Measurements from ENCODE around the gene PTPN9. TPM values are rescaled to one million over a fixed set of nuclear protein-coding genes. Genes with fewer than 3 reads are reported as not detected.
"Not testable (repeated sequence)": the region's sequence is repeated elsewhere in the genome, so short reads cannot be mapped to it uniquely, and the experiment has no call there.

Gene PTPN9
- total RNA-seq, 2 donors from 2014 or later = 39.3 to 39.6 TPM

DNA sequence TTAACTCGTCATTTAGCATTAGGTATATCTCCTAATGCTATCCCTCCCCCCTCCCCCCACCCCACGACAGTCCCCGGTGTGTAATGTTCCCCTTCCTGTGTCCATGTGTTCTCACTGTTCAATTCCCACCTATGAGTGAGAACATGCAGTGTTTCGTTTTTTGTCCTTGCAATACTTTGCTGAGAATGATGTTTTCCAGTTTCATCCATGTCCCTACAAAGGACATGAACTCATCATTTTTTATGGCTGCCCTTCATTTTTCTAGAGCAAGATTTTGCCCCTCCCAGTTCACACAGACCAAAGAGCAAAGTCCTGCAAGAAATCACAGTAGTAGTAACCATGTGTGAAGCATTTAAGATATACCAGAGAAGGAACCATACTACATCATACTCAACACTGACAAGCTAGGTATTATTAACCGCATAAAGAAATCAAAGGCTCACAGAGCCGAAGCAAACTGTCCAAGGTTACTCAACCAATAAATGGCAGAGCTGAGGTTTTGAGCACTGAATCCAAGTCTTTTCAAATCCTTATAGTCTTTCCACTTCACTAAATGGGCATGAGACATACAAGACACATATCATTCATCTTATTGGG, 36.1 kb downstream of the PTPN9 start:
- intact Hi-C loops (cut with DNase I, micrococcal nuclease) = not testable (repeated sequence)
- peak; percentile 98 for ATAC-seq
- DNase-seq = peak in 1 of 2 donors; percentile 10

- DNase-seq = no peak
- intact Hi-C loops (cut with DNase I, micrococcal nuclease) = no loop called here
- ATAC-seq = no peak
Observed at GRCh38 chr15:75542386-75542797, 36.7 kb downstream of the PTPN9 start.

DNA sequence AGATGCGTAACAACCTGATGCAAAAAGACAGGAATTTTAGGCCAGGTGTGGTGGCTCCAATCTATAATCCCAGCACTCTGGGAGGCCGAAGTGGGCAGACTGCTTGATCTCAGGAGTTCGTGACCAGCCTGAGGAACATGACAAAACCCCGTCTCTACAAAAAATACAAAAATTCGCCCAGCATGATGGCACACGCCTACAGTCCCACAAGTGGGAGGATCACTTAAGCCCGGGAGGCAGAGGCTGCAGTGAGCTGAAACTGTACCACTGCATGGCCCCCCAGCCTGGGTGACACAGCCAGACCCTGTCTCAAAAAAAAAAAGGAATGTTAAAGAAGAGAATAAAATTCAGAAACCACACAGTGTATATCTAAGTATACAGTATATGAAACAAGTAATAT, 40.7 kb downstream of the PTPN9 start:
- ATAC-seq = no peak
- intact Hi-C loops (cut with DNase I, micrococcal nuclease) = no loop called here
- DNase-seq = no peak

DNA sequence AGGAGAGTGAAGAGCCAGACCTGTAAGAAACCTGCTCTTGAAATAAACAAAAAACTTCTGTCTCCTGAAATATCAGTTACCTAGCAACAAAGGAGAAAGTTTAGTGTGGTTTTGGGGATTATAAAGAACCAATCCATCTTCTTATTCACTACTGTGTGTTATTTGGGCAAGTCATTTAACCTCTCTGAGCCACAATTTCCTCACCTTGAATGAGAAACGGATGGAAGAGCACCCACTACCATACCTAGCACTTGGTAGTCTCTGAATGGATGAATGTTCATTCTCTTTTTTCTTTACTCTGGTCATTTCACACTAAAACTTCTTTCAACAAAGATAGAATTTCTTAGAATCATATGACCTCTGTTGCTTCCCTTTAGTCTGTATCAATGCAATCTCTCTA, 45.2 kb downstream of the PTPN9 start:
- intact Hi-C loops (cut with DNase I, micrococcal nuclease) = no loop called here
- DNase-seq (no peak), ATAC-seq (no peak)

DNA sequence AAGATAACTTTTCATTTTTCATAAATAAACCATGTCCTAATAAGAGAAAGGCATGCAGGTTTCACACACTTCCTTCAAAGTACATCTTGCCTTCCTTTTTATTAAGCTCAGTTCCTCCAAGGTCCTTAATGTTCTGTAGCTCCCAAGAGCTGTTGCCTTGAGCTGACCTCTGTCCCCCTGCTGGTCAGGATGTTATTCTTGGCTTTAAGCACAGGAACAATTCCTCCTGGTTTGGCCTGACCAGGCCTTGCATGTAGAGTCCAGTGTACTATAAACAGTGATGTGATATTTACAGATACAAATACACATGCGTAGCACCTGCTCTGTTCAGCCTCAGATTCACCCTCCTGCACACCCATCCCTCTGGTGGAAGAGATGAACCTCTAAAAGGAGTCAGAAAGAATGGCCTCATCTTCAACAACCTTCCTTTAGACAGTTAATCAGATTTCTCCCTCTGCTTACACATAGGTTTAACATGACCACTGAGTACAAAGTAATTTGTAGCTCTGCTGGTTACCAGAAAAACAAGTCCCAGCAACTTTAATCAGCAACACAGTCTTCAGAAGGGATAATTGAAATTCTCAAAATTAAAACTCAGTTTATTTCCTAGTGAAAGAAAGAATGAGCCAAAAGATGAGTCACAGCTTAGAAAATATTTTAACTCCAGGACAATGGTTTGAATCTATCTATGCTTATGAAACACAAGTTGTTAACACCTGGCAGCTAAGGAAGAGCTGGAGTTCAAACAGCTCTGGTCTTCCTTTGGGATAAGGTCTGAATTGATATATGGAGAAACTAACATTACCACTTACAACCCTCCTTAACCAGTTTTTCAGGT, 46.5 kb downstream of the PTPN9 start:
- peak; percentile 91 for ATAC-seq
- peak; percentile 40 to 56 for DNase-seq
- intact Hi-C loops (cut with DNase I, micrococcal nuclease) = no loop called here

DNA sequence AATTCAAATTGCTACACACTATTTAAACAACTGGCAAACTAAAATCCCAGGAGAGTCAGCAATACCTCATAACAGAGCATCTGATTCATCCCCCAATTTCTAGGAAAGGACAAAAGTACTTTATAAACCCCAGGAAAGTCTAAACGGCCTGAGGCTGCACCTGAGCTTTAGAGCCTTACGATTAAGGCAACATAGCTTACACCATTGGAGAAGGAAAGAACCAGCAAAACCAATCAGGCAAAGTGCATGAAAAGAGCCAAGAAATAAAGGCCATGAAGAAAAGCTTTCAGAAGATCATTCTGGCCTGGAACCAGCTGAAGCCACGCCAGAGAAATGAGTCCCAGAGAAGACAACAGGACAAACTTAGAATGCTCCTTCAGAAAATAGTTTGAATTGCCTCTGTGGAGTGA, 48.1 kb downstream of the PTPN9 start:
- intact Hi-C loops (cut with DNase I, micrococcal nuclease) = no loop called here
- ATAC-seq (no peak), DNase-seq (peak; percentile 29 to 35)

DNA sequence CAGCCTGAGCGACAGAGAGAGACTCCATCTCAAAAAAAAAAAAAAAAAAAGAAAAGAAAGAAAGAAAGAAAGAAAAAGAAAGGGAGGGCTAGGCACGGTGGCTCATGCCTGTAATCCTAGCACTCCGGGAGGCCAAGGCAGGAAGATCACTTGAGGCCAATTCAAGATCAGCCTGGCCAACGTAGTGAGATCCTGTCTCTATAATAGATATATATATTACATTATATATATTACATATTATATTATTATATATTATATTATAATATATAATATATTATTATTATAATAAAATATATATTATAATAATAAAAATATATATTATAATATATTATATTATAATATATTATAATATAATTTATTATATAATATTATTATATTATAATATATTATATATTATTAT, 48.9 kb downstream of the PTPN9 start:
- DNase-seq (no peak), ATAC-seq (no peak)
- intact Hi-C loops (cut with DNase I, micrococcal nuclease) = no loop called here

DNA sequence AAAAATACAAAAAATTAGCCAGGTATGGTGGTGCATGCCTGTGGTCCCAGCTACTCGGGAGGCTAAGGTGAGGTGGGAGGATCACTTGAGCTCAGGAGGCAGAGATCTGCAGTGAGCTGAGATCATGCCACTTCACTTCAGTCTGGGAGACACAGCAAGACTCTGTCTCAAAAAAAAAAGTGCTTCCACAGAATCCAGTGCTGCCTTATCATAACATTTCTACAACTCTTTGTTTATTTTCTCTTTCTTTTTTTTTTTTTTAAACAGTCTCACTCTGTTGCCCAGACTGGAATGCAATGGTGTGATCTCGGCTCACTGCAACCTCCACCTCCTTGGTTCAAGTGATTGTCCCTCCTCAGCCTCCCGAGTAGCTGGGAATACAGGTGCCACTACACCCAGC, 53.4 kb downstream of the PTPN9 start:
- intact Hi-C loops (cut with DNase I, micrococcal nuclease); DNase-seq; ATAC-seq: not testable (repeated sequence)

- no peak for ATAC-seq
- no peak for DNase-seq
- intact Hi-C loops (cut with DNase I, micrococcal nuclease) = no loop called here
Observed at GRCh38 chr15:75523011-75523410, 56.1 kb downstream of the PTPN9 start.

DNA sequence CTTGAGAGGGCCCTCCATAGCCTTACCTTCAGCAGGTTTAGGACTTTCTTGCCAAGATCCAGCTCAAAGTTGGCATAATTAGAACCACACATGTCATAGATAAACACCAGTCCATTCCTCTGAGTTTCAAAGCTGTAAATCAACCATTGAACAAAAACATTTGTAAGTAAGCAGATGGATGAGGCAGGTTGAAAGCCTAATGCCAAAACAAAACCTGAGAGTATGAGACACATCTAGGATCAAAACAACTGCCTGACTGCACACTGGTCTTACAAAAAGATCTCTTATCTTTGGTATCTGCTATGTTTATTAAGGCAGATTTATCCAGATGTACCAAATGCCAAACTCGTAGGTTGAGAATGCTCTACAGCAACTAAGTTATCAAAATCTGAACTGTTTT, 61.9 kb downstream of the PTPN9 start:
- intact Hi-C loops (cut with DNase I, micrococcal nuclease) = no loop called here
- DNase-seq (no peak), ATAC-seq (no peak)

- DNase-seq (no peak), ATAC-seq (peak; percentile 44)
- intact Hi-C loops (cut with DNase I, micrococcal nuclease) = no loop called here
Observed at GRCh38 chr15:75508840-75509532, 70.1 kb downstream of the PTPN9 start.

- peak; percentile 15 to 30 for DNase-seq
- intact Hi-C loops (cut with DNase I, micrococcal nuclease) = no loop called here
- ATAC-seq = peak; percentile 98
Observed at GRCh38 chr15:75502360-75502759, 76.8 kb downstream of the PTPN9 start.

DNA sequence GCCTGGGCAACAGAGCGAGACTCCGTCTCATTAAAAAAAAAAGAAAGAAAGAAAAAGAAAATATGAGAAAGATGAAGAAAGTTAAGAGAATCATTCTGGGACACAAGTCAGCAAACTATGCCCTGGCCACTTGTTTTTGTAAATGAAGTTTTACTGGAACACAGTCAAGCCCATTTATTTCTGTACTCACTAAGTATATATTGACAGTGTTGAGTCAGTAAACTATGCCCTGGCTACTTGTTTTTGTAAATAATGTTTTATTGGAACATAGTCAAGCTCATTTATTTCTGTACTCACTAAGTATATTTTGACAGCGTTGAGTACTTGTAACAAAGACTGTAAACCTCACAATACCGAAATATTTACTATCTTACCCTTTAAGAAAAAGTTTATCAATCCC, 85.4 kb downstream of the PTPN9 start:
- ATAC-seq (no peak), DNase-seq (no peak)
- intact Hi-C loops (cut with DNase I, micrococcal nuclease) = no loop called here

DNA sequence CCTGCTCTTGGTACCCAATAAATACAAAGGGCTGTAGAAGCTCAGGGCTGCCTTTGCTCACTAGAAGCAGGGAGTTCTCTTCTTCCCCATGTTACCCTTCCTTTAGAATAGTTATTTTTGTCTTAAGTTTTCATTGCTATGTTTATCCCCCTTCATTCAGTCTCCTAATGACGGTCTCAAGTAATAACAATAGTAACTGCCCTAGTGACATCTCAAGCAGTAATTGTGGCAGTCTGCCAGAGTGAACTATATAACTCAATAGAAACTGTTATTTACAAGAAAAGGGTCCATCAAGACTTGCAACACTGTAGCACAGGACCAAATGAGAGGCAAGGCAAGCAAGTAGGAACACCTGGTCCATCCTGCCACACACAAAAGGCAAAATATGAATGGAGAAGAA, 95.2 kb downstream of the PTPN9 start:
- intact Hi-C loops (cut with DNase I, micrococcal nuclease) = no loop called here
- no peak for ATAC-seq
- DNase-seq = no peak

DNA sequence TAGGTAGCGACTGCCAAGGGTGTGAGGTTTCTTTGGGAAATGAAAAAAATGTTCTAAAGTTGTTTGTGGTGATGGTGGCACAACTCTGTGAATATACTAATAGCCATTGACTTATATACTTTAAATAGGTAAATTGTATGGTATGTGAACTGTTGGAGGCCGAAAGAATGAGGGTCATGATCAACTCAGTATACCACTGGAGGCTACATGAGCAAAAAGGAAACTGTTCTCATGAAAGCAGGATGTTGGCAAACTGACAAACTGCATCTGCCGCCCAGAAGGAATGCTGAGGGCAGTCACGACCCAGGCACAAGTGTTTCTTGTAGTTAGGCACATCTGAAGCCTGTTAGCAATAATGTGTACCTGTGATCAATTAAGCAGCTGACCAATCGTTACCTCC, 95.6 kb downstream of the PTPN9 start:
- intact Hi-C loops (cut with DNase I, micrococcal nuclease); ATAC-seq; DNase-seq: not testable (repeated sequence)

- no peak for ATAC-seq
- no peak for DNase-seq
- intact Hi-C loops (cut with DNase I, micrococcal nuclease) = no loop called here
Observed at GRCh38 chr15:75483106-75483505, 96.0 kb downstream of the PTPN9 start.

GRCh38 chr15:75480463-75480862, 98.7 kb downstream of the PTPN9 start:
- ATAC-seq; intact Hi-C loops (cut with DNase I, micrococcal nuclease); DNase-seq: not testable (repeated sequence)

- DNase-seq (no peak), ATAC-seq (no peak)
- intact Hi-C loops (cut with DNase I, micrococcal nuclease) = no loop called here
Observed at GRCh38 chr15:75479670-75480069, 99.4 kb downstream of the PTPN9 start.

DNA sequence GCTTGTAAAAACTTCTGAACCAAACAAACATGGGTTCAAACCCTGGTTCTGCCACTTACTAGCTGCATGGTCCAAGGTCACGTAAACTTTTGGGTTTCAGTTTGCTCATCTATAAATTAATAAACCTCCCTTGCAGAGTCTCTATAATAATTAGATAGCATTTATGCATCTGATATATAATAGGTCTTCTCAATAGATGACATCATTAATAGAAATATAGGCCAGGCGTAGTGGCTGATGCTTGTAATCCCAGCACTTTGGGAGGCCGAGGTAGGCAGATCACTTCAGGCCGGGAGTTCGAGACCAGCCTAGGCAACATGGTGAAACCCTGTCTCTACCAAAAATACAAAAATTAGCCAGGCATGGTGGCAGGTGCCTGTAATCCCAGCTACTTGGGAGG, 102.0 kb downstream of the PTPN9 start:
- ATAC-seq; DNase-seq; intact Hi-C loops (cut with DNase I, micrococcal nuclease): not testable (repeated sequence)

Measured in left colon (tissue), 2 donors.